Transverse colon (tissue), 4 donors: ENCODE results near the gene SERPINB10.

Experiments
- CTCF ChIP-seq, 5 experiments: fragments of 200-600 bp in 3 of 5; fragments of 450-650 bp in 2 of 5; sonication (generic) in 3 of 5; IDR thresholded peaks; 1 replicate in 2 of 5; 2 replicates in 3 of 5; pipeline ENCODE4 v1.5.1; 2016 to 2017; ENCODE audit warnings: antibody characterized with exemption in 5 of 5, inconsistent platforms in 3 of 5, mild to moderate bottlenecking in 2 of 5, moderate library complexity in 1 of 5
- EP300 ChIP-seq: sonication (generic); formaldehyde crosslinking; IDR thresholded peaks from one replicate; pipeline ENCODE4 v1.6.1; 2017; ENCODE audit warnings: antibody characterized with exemption, low read depth
- POLR2AphosphoS5 ChIP-seq, 3 donors: sonication (generic); formaldehyde crosslinking; IDR thresholded peaks; one replicate each; pipeline ENCODE4 v1.6.1; 2016; ENCODE audit warnings: antibody characterized with exemption in 3 of 3

GRCh38 chr18:63974991-63975390 is 67.2 kb downstream of the SERPINB10 start:
- TF ChIP-seq CTCF (IDR thresholded peaks at IDR 0.05): peak in 4 of 5 experiments; percentile 18 to 54 (median 21)
- no peak for TF ChIP-seq EP300
- no peak for TF ChIP-seq POLR2AphosphoS5 (IDR thresholded peaks at IDR 0.05)
